A549 (cell line): ENCODE data around the gene PLEKHA4.

Experiments used
- CTCF ChIP-seq: fragments of >200 bp; sonication (Bioruptor Twin); formaldehyde crosslinking; IDR thresholded peaks from 3 replicates; pipeline ENCODE4 v1.5.1; 2016
- HDAC2 ChIP-seq: fragments of 200-600 bp; sonication (generic); IDR thresholded peaks from 2 replicates; pipeline ENCODE4 v1.6.1; 2016
- POLR2A ChIP-seq: IDR thresholded peaks from 2 replicates; pipeline ENCODE4 v1.6.1; 2012; ENCODE audit warnings: mild to moderate bottlenecking, low read length

GRCh38 chr19:48833977-48834376 lies 34.4 kb downstream of the PLEKHA4 start:
- TF ChIP-seq POLR2A = no peak
- no peak for TF ChIP-seq CTCF
- no peak for TF ChIP-seq HDAC2
